ENCODE measurements around the gene STAT3. TPM values are rescaled to one million over a fixed set of nuclear protein-coding genes. Genes with fewer than 3 reads are reported as not detected.

The STAT3 gene
- total RNA-seq, 4 donors from 2014 or later, result 115 to 298 (median 171) TPM

DNA sequence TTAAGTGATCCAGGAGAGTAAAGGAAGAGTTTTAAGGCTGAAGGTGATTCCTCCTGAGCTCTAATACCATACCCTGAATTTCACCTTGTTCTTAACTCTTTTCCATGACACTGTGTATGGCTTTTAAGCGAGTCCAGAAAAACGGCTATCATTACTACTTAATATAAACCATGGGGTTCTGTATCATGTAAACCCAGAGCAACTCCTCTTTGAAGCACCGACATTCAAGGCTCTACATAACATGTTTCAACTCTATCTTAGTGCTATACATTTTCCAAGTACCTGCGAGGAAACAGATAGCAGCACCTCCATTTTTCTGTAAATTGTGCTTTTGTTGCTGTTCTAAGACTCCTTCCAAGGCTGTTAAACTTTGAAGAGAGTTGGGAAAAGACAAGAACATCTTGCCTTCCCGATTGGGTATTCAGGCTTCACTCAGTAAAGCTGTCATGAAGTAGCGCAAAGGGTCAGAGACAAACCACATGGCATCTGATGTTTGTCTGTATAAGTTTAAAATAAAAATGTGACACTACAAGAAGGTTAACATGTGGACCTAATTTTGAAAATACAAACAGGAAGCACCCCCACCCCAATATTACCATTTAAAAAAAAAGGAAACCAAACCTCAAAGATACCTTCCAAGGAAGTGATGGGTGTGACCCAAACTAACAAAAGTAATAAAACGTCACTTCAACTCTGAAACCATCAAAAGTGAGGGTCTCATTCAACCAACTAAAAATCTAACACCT lies 115.9 kb downstream of the STAT3 start:
- H3K4me1 ChIP-seq, result no peaks in the 10 kb centered on the region
- no peak overlapping the region for H3K4me3 ChIP-seq
- no peaks in the 10 kb centered on the region for H3K36me3 ChIP-seq
- no peaks in the 10 kb centered on the region for H3K27me3 ChIP-seq
- H3K27ac ChIP-seq, result peak overlapping the region in 1 of 2 donors; percentile 22
- intact Hi-C loops (cut with DNase I; ENCODE audit: low total_unique reads), result no loop called here
- DNase-seq, result no peak
- no peak for TF ChIP-seq POLR2A (IDR thresholded peaks at IDR 0.05)
- TF ChIP-seq, protein P1, sequence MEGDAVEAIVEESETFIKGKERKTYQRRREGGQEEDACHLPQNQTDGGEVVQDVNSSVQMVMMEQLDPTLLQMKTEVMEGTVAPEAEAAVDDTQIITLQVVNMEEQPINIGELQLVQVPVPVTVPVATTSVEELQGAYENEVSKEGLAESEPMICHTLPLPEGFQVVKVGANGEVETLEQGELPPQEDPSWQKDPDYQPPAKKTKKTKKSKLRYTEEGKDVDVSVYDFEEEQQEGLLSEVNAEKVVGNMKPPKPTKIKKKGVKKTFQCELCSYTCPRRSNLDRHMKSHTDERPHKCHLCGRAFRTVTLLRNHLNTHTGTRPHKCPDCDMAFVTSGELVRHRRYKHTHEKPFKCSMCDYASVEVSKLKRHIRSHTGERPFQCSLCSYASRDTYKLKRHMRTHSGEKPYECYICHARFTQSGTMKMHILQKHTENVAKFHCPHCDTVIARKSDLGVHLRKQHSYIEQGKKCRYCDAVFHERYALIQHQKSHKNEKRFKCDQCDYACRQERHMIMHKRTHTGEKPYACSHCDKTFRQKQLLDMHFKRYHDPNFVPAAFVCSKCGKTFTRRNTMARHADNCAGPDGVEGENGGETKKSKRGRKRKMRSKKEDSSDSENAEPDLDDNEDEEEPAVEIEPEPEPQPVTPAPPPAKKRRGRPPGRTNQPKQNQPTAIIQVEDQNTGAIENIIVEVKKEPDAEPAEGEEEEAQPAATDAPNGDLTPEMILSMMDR (IDR thresholded peaks at IDR 0.05), result no peak
- no peaks in the 10 kb centered on the region for H3K9me3 ChIP-seq

GRCh38 chr17:42271779-42272035 lies 116.5 kb downstream of the STAT3 start:
- no peaks in the 10 kb centered on the region for H3K4me1 ChIP-seq
- H3K36me3 ChIP-seq, result no peaks in the 10 kb centered on the region
- H3K27ac ChIP-seq, result peak overlapping the region in 1 of 2 donors; percentile 22
- TF ChIP-seq, protein P1 (IDR thresholded peaks at IDR 0.05), result no peak
- no peak for TF ChIP-seq POLR2A (IDR thresholded peaks at IDR 0.05)
- no peaks in the 10 kb centered on the region for H3K9me3 ChIP-seq
- intact Hi-C loops (cut with DNase I; ENCODE audit: low total_unique reads), result no loop called here
- no peak overlapping the region for H3K4me3 ChIP-seq
- H3K27me3 ChIP-seq, result no peaks in the 10 kb centered on the region
- no peak for DNase-seq

GRCh38 chr17:42271006-42271778 lies 117.0 kb downstream of the STAT3 start:
- H3K27ac ChIP-seq, result peak overlapping the region in 1 of 2 donors; percentile 23

GRCh38 chr17:42270596-42270995 lies 117.6 kb downstream of the STAT3 start:
- no peaks in the 10 kb centered on the region for H3K4me1 ChIP-seq
- H3K36me3 ChIP-seq, result no peaks in the 10 kb centered on the region
- no peak overlapping the region for H3K4me3 ChIP-seq
- intact Hi-C loops (cut with DNase I; ENCODE audit: low total_unique reads), result no loop called here
- no peaks in the 10 kb centered on the region for H3K27me3 ChIP-seq
- TF ChIP-seq, protein P1 (IDR thresholded peaks at IDR 0.05), result no peak
- TF ChIP-seq POLR2A (IDR thresholded peaks at IDR 0.05), result no peak
- H3K9me3 ChIP-seq, result no peaks in the 10 kb centered on the region
- no peak for DNase-seq
- peak overlapping the region in 1 of 2 donors; percentile 34 for H3K27ac ChIP-seq

More at GRCh38 chr17:42271006-42271778, 117.0 kb downstream of the STAT3 start:
- H3K4me3 ChIP-seq, result no peak overlapping the region
- no peak for DNase-seq
- intact Hi-C loops (cut with DNase I; ENCODE audit: low total_unique reads), result no loop called here
- H3K36me3 ChIP-seq, result no peaks in the 10 kb centered on the region
- no peaks in the 10 kb centered on the region for H3K27me3 ChIP-seq
- TF ChIP-seq POLR2A (IDR thresholded peaks at IDR 0.05), result no peak
- no peaks in the 10 kb centered on the region for H3K9me3 ChIP-seq
- H3K4me1 ChIP-seq, result no peaks in the 10 kb centered on the region

- Histone ChIP-seq H3K9me3 (no peaks in the 10 kb centered on the region), H3K27ac (peak overlapping the region; percentile 5 to 34), H3K27me3 (no peaks in the 10 kb centered on the region), H3K4me3 (no peak overlapping the region), H3K4me1 (no peaks in the 10 kb centered on the region), H3K36me3 (no peaks in the 10 kb centered on the region)
- intact Hi-C loops (cut with DNase I; ENCODE audit: low total_unique reads), result no loop called here
- TF ChIP-seq, protein P1 (IDR thresholded peaks at IDR 0.05), result no peak
- no peak for TF ChIP-seq POLR2A (IDR thresholded peaks at IDR 0.05)
- no peak for DNase-seq
These were observed 118.1 kb downstream of the STAT3 start for GRCh38 chr17:42270170-42270535.
